Measurements from ENCODE around the gene SLC1A5. TPM values are rescaled to one million over a fixed set of nuclear protein-coding genes. Genes with fewer than 3 reads are reported as not detected.

The SLC1A5 gene
- total and polyA plus RNA-seq, 2 experiments from 2014 or later, result 103 to 272 TPM

DNA sequence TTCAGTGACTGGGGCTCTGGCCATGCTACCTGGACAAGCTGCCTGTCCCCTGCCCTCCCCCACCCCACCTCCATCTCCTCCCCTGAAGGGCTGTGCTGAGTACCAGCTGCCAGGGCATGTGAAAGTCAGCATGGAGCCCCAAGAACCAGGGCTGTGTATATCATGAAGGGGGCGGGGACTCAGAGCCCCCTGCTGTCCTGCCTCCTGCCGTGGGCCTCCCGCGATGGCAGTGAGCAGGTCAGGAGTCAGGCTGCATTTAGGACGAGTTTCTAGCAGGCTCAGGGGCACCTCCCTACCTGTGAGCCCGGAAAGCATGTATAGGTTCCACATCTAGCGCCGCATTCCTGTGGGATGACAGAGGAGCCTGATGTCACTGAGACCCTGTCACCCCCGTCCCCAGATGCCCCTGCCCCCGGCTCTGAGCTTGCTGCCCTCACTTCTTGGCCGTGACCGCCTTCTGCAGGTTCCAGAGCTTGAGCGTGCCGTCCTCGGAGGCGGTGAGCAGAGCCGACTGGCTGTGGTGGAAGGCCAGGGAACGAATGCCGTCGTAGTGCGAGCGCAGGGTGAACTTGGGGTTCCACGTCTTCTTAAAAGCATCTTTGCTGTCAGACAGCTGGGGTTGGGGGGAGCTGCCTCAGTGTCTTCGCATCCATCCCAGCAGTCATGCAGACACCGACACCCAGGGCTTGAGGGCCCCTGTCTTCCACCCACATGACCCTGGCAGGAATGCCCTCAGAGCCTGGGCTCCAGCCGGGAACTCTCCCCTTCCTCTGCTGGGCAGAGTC lies 63.2 kb downstream of the SLC1A5 start:
- no peak overlapping the region for H2AFZ ChIP-seq
- H3K36me3 ChIP-seq (ENCODE audit: insufficient read depth), result peaks cover 15% of the 10 kb centered on the region; the same call in 1 of the 2 replicates
- no peak overlapping the region for H3K4me2 ChIP-seq
- H3K9me2 ChIP-seq (ENCODE audit: insufficient read depth), result no peaks in the 10 kb centered on the region
- Mint-ChIP-seq H3K27me3 (ENCODE audit: insufficient read depth, low read depth, poor library complexity) (peaks cover 11% of the 10 kb centered on the region), H3K36me3 (ENCODE audit: low read depth) (peaks cover 78% of the 10 kb centered on the region), H3K4me3 (no peak overlapping the region), H3K9me3 (peaks cover 3% of the 10 kb centered on the region; the same call in 1 of the 3 replicates), H3K27ac (no peak overlapping the region), H3K4me1 (peaks cover 24% of the 10 kb centered on the region)
- H3K4me3 ChIP-seq, result no peak overlapping the region
- no peaks in the 10 kb centered on the region for H3K27me3 ChIP-seq (ENCODE audit: insufficient read depth)
- H4K20me1 ChIP-seq (replicated peaks; ENCODE audit: insufficient read depth), result peaks cover 14% of the 10 kb centered on the region
- H3F3A ChIP-seq (replicated peaks; ENCODE audit: low read depth), result peaks cover 3% of the 10 kb centered on the region; the same call in 1 of the 2 replicates
- H3K27ac ChIP-seq (ENCODE audit: low read depth), result no peak overlapping the region
- ATAC-seq, result no peak
- 0 out of 2 replicates have a peak, but pooled peaks cover 7% of the 10 kb centered on the region for H3K79me2 ChIP-seq (replicated peaks; ENCODE audit: insufficient read depth)
- DNase-seq (ENCODE audit: low spot score), result no peak
- H3K4me1 ChIP-seq (ENCODE audit: insufficient read depth), result no peaks in the 10 kb centered on the region
- no peak for TF ChIP-seq EZH2 (IDR thresholded peaks at IDR 0.05; ENCODE audit: low read depth, unreplicated experiment)
- TF ChIP-seq EZH2phosphoT487 (IDR thresholded peaks at IDR 0.05; ENCODE audit: unreplicated experiment), result no peak
- no peak for TF ChIP-seq STAT1 (IDR thresholded peaks at IDR 0.05; ENCODE audit: unreplicated experiment)
- TF ChIP-seq, protein P1, sequence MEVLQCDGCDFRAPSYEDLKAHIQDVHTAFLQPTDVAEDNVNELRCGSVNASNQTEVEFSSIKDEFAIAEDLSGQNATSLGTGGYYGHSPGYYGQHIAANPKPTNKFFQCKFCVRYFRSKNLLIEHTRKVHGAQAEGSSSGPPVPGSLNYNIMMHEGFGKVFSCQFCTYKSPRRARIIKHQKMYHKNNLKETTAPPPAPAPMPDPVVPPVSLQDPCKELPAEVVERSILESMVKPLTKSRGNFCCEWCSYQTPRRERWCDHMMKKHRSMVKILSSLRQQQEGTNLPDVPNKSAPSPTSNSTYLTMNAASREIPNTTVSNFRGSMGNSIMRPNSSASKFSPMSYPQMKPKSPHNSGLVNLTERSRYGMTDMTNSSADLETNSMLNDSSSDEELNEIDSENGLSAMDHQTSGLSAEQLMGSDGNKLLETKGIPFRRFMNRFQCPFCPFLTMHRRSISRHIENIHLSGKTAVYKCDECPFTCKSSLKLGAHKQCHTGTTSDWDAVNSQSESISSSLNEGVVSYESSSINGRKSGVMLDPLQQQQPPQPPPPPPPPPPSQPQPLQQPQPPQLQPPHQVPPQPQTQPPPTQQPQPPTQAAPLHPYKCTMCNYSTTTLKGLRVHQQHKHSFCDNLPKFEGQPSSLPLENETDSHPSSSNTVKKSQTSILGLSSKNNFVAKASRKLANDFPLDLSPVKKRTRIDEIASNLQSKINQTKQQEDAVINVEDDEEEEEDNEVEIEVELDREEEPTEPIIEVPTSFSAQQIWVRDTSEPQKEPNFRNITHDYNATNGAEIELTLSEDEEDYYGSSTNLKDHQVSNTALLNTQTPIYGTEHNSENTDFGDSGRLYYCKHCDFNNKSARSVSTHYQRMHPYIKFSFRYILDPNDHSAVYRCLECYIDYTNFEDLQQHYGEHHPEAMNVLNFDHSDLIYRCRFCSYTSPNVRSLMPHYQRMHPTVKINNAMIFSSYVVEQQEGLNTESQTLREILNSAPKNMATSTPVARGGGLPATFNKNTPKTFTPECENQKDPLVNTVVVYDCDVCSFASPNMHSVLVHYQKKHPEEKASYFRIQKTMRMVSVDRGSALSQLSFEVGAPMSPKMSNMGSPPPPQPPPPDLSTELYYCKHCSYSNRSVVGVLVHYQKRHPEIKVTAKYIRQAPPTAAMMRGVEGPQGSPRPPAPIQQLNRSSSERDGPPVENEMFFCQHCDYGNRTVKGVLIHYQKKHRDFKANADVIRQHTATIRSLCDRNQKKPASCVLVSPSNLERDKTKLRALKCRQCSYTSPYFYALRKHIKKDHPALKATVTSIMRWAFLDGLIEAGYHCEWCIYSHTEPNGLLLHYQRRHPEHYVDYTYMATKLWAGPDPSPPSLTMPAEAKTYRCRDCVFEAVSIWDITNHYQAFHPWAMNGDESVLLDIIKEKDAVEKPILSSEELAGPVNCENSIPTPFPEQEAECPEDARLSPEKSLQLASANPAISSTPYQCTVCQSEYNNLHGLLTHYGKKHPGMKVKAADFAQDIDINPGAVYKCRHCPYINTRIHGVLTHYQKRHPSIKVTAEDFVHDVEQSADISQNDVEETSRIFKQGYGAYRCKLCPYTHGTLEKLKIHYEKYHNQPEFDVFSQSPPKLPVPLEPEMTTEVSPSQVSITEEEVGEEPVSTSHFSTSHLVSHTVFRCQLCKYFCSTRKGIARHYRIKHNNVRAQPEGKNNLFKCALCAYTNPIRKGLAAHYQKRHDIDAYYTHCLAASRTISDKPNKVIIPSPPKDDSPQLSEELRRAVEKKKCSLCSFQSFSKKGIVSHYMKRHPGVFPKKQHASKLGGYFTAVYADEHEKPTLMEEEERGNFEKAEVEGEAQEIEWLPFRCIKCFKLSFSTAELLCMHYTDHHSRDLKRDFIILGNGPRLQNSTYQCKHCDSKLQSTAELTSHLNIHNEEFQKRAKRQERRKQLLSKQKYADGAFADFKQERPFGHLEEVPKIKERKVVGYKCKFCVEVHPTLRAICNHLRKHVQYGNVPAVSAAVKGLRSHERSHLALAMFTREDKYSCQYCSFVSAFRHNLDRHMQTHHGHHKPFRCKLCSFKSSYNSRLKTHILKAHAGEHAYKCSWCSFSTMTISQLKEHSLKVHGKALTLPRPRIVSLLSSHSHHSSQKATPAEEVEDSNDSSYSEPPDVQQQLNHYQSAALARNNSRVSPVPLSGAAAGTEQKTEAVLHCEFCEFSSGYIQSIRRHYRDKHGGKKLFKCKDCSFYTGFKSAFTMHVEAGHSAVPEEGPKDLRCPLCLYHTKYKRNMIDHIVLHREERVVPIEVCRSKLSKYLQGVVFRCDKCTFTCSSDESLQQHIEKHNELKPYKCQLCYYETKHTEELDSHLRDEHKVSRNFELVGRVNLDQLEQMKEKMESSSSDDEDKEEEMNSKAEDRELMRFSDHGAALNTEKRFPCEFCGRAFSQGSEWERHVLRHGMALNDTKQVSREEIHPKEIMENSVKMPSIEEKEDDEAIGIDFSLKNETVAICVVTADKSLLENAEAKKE (CRISPR knock-in tag; IDR thresholded peaks at IDR 0.05), result no peak

Small RNAs within 50 kb of the gene (small RNA-seq; reads per million reads assigned to genes)
- gene AC008622.3 (ENCODE audit: low replicate concordance), result not detected
- not detected for gene HNRNPMP2 (ENCODE audit: low replicate concordance)
- gene RF00019 (ENCODE audit: low replicate concordance), result not detected

Other genes with a start within 250 kb of the SLC1A5 start
- gene CALM3, start 187.3 kb downstream of the SLC1A5 start, total RNA-seq (2014; rRNA removed; shearing (Covaris generic)), result 193 and 215 TPM in 2 replicates
- 143 and 148 TPM in 2 replicates for gene CALM3, start 187.3 kb downstream of the SLC1A5 start, polyA plus RNA-seq (2016; fragmentation: Nextera tagmentation; extraction: Ambion mirVana)
- not detected in 2 replicates for gene PTGIR, start 163.5 kb downstream of the SLC1A5 start, total RNA-seq (2014; rRNA removed; shearing (Covaris generic))
- gene PTGIR, start 163.5 kb downstream of the SLC1A5 start, polyA plus RNA-seq (2016; fragmentation: Nextera tagmentation; extraction: Ambion mirVana), result not detected in 2 replicates
- gene GNG8, start 152.4 kb downstream of the SLC1A5 start, total RNA-seq (2014; rRNA removed; shearing (Covaris generic)), result not detected in 2 replicates
- gene GNG8, start 152.4 kb downstream of the SLC1A5 start, polyA plus RNA-seq (2016; fragmentation: Nextera tagmentation; extraction: Ambion mirVana), result 5.7 and 5.9 TPM in 2 replicates
- 1.2 and 2.6 TPM in 2 replicates for gene DACT3, start 127.4 kb downstream of the SLC1A5 start, total RNA-seq (2014; rRNA removed; shearing (Covaris generic))
- gene DACT3, start 127.4 kb downstream of the SLC1A5 start, polyA plus RNA-seq (2016; fragmentation: Nextera tagmentation; extraction: Ambion mirVana), result 0.75 and 0.78 TPM in 2 replicates
- 66.6 and 68.0 TPM in 2 replicates for gene PRKD2, start 71.5 kb downstream of the SLC1A5 start, total RNA-seq (2014; rRNA removed; shearing (Covaris generic))
- gene PRKD2, start 71.5 kb downstream of the SLC1A5 start, polyA plus RNA-seq (2016; fragmentation: Nextera tagmentation; extraction: Ambion mirVana), result 53.8 and 53.9 TPM in 2 replicates
- gene FKRP, start 42.5 kb downstream of the SLC1A5 start, total RNA-seq (2014; rRNA removed; shearing (Covaris generic)), result 25.5 and 31.9 TPM in 2 replicates
- gene FKRP, start 42.5 kb downstream of the SLC1A5 start, polyA plus RNA-seq (2016; fragmentation: Nextera tagmentation; extraction: Ambion mirVana), result 8.9 and 11.5 TPM in 2 replicates
- 131 and 140 TPM in 2 replicates for gene STRN4, start 42.1 kb downstream of the SLC1A5 start, total RNA-seq (2014; rRNA removed; shearing (Covaris generic))
- gene STRN4, start 42.1 kb downstream of the SLC1A5 start, polyA plus RNA-seq (2016; fragmentation: Nextera tagmentation; extraction: Ambion mirVana), result 58.0 and 62.1 TPM in 2 replicates
- gene AP2S1, start 62.3 kb upstream of the SLC1A5 start, total RNA-seq (2014; rRNA removed; shearing (Covaris generic)), result 115 and 140 TPM in 2 replicates
- gene AP2S1, start 62.3 kb upstream of the SLC1A5 start, polyA plus RNA-seq (2016; fragmentation: Nextera tagmentation; extraction: Ambion mirVana), result 278 and 299 TPM in 2 replicates
- 49.4 and 57.7 TPM in 2 replicates for gene ARHGAP35, start 72.4 kb upstream of the SLC1A5 start, total RNA-seq (2014; rRNA removed; shearing (Covaris generic))
- 13.6 and 14.4 TPM in 2 replicates for gene ARHGAP35, start 72.4 kb upstream of the SLC1A5 start, polyA plus RNA-seq (2016; fragmentation: Nextera tagmentation; extraction: Ambion mirVana)
- 5.0 and 5.6 TPM in 2 replicates for gene NPAS1, start 231.2 kb upstream of the SLC1A5 start, total RNA-seq (2014; rRNA removed; shearing (Covaris generic))
- gene NPAS1, start 231.2 kb upstream of the SLC1A5 start, polyA plus RNA-seq (2016; fragmentation: Nextera tagmentation; extraction: Ambion mirVana), result 9.7 and 9.8 TPM in 2 replicates